SK-N-SH (cell line): ENCODE measurements around the gene VNN1. TPM values are rescaled to one million over a fixed set of nuclear protein-coding genes. Genes with fewer than 3 reads are reported as not detected.

Experiments
- CTCF ChIA-PET: fragments of 300-600, 350-600 bp; formaldehyde crosslinking; extraction: SDS; loops from one replicate; lab custom pipeline; 2021; lab: Yijun Ruan, JAX
- POLR2A ChIA-PET: fragments of 350-600 bp; sonication (Branson Sonifier 250); formaldehyde crosslinking; extraction: SDS; loops from one replicate; lab custom pipeline; 2020; ENCODE audit warnings: antibody characterized with exemption, inconsistent platforms; lab: Yijun Ruan, JAX
- DNase-seq: peaks from one replicate; pipeline ENCODE4 v3.0.0; 2012
- H2AFZ ChIP-seq: fragments of 200-600 bp; sonication (generic); 2 replicates; pipeline ENCODE4 v1.8.1; 2016; ENCODE audit warnings: antibody characterized with exemption, mild to moderate bottlenecking, low read depth
- H3F3A ChIP-seq: fragments of 200-600 bp; sonication (generic); replicated peaks from 2 replicates; pipeline ENCODE3; 2016; ENCODE audit warnings: antibody characterized with exemption, mild to moderate bottlenecking; ENCODE audit not compliant: insufficient read depth
- H3K27ac ChIP-seq, 2 experiments: fragments of 200-500 bp in 1 of 2; fragments of 200-600 bp in 1 of 2; sonication (Bioruptor generic) in 1 of 2; sonication (generic), shearing (Covaris generic) in 1 of 2; 2 replicates each; pipeline versions ENCODE4 v1.5.1 to v1.6.1; 2014 to 2016; ENCODE audit warnings: low read depth in 2 of 2, inconsistent platforms in 1 of 2, low read length in 1 of 2, mild to moderate bottlenecking in 1 of 2, mixed read lengths in 1 of 2
- H3K27me3 ChIP-seq: fragments of 200-600 bp; sonication (generic), shearing (Covaris generic); 2 replicates; pipeline ENCODE4 v1.6.1; 2016; ENCODE audit warnings: mixed run types; ENCODE audit not compliant: insufficient read depth
- H3K36me3 ChIP-seq, 2 experiments: fragments of 200-500 bp in 1 of 2; fragments of 200-600 bp in 1 of 2; sonication (Bioruptor generic) in 1 of 2; sonication (generic) in 1 of 2; replicated peaks in 1 of 2; 2 replicates each; pipeline versions ENCODE3 to v1.5.1; 2014 to 2016; ENCODE audit warnings: low read length in 1 of 2, mild to moderate bottlenecking in 1 of 2; ENCODE audit not compliant: insufficient read depth in 2 of 2, control insufficient read depth in 1 of 2
- H3K4me1 ChIP-seq, 2 experiments: fragments of 200-500 bp in 1 of 2; fragments of 200-600 bp in 1 of 2; sonication (Bioruptor generic) in 1 of 2; sonication (generic), shearing (Covaris generic) in 1 of 2; 2 replicates each; pipeline versions ENCODE4 v1.5.1 to v1.6.1; 2014 to 2016; ENCODE audit warnings: low read depth in 1 of 2, low read length in 1 of 2, mixed run types in 1 of 2; ENCODE audit not compliant: insufficient read depth in 2 of 2, control insufficient read depth in 1 of 2
- H3K4me2 ChIP-seq: fragments of 200-600 bp; sonication (generic), shearing (Covaris generic); 2 replicates; pipeline ENCODE4 v1.6.1; 2017; ENCODE audit warnings: mixed run types
- H3K4me3 ChIP-seq, 2 experiments: fragments of 200-500 bp in 1 of 2; fragments of 200-600 bp in 1 of 2; sonication (Bioruptor generic) in 1 of 2; sonication (generic), shearing (Covaris generic) in 1 of 2; 2 replicates each; pipeline versions ENCODE4 v1.5.1 to v1.8.1; 2014 to 2016; ENCODE audit warnings: low read depth in 2 of 2, inconsistent platforms in 1 of 2, low read length in 1 of 2, mild to moderate bottlenecking in 1 of 2, mixed read lengths in 1 of 2, moderate library complexity in 1 of 2
- H3K79me2 ChIP-seq: fragments of 200-600 bp; sonication (generic); 2 replicates; pipeline ENCODE4 v1.8.1; 2017; ENCODE audit warnings: mild to moderate bottlenecking; ENCODE audit not compliant: insufficient read depth
- H3K9ac ChIP-seq: fragments of 200-600 bp; sonication (generic); 2 replicates; pipeline ENCODE4 v1.6.1; 2017; ENCODE audit warnings: mixed run types
- H3K9me2 ChIP-seq: fragments of 200-600 bp; sonication (generic); 2 replicates; pipeline ENCODE4 v1.6.1; 2017; ENCODE audit warnings: mixed run types
- H3K9me3 ChIP-seq: fragments of 200-600 bp; sonication (generic); 2 replicates; pipeline ENCODE4 v1.6.1; 2017; ENCODE audit warnings: mixed run types, mild to moderate bottlenecking, moderate library complexity
- H4K20me1 ChIP-seq: fragments of 200-600 bp; sonication (generic); 2 replicates; pipeline ENCODE4 v1.6.1; 2017; ENCODE audit warnings: mild to moderate bottlenecking, mixed run types; ENCODE audit not compliant: insufficient read depth
- CTCF ChIP-seq: fragments of 200-600 bp; sonication (generic); IDR thresholded peaks from 2 replicates; pipeline ENCODE4 v1.6.1; 2017; ENCODE audit warnings: antibody characterized with exemption, mild to moderate bottlenecking, moderate library complexity
- FOSL2 ChIP-seq: IDR thresholded peaks from 2 replicates; pipeline ENCODE4 v1.4.0; 2012; ENCODE audit warnings: low read depth, mild to moderate bottlenecking, moderate library complexity, borderline replicate concordance
- FOXM1 ChIP-seq: IDR thresholded peaks from 2 replicates; pipeline ENCODE4 v1.4.0; 2012; ENCODE audit warnings: low read depth, mild to moderate bottlenecking
- JUND ChIP-seq: IDR thresholded peaks from 2 replicates; pipeline ENCODE4 v1.4.0; 2012
- MXI1 ChIP-seq: IDR thresholded peaks from 2 replicates; pipeline ENCODE4 v1.6.1; 2012; ENCODE audit warnings: mild to moderate bottlenecking, low read depth, low read length, improper control_type of control experiment
- POLR2AphosphoS5 ChIP-seq: IDR thresholded peaks from 2 replicates; pipeline ENCODE4 v1.6.1; 2012; ENCODE audit warnings: low read depth, low read length
- RAD21 ChIP-seq: IDR thresholded peaks from 2 replicates; pipeline ENCODE4 v1.6.1; 2012; ENCODE audit warnings: mild to moderate bottlenecking, low read length
- RCOR1 ChIP-seq: fragments of 150-350 bp; IDR thresholded peaks from 2 replicates; pipeline ENCODE4 v1.6.1; 2017; ENCODE audit warnings: antibody characterized with exemption, low read length
- WGBS: methylation state at CpG from one replicate; pipeline ENCODE4 v1.1.6; 2017; ENCODE audit warnings: low lambda C conversion rate; 5-methylcytosine and 5-hydroxymethylcytosine counted together
- polyA plus RNA-seq, 3 experiments: library from polyadenylated mRNA; depleted of rRNA; stranded (reverse); fragments of >200 nt; gene quantifications; 2 replicates each; pipeline ENCODE4 v1.2.3, GENCODE V29; 2012
- TF ChIP-seq, protein P1 (sequence below): IDR thresholded peaks from 2 replicates; pipeline ENCODE4 v1.4.0; 2012; ENCODE audit warnings: low read depth, borderline replicate concordance

VNN1 gene
- polyA plus RNA-seq, 1 of the 3 experiments (the other 2 are of a cell fraction): not detected

DNA sequence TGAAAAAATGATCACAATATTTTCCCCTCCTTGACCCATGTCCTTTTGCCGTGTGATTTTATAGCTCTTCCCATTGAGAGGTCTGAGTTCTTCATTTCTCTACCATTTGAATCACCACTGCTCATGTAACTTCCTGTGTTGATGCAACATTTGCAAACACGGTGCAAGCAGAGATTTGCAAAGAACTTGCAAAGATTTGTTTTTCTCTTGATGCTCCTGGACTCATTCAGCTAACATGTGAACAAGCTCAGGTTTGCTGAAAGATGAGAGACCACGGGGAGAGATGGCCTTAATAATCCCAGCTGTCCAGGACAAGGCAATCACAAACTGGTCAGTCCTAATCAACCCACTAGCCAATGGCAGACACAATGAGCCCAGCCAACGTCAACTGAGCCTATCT, 35.3 kb upstream of the VNN1 start:
- CTCF ChIA-PET: interaction anchor here (1.5 kb wide), 1 partner anchor 9 kb away, joined by 3 read pairs; no protein-coding TSS in a partner anchor
- H2AFZ ChIP-seq: no peak overlapping the region

GRCh38 chr6:132748446-132748845, 34.6 kb upstream of the VNN1 start:
- H3K4me2 ChIP-seq: no peak overlapping the region
- no peak overlapping the region for H3K9ac ChIP-seq
- no peaks in the 10 kb centered on the region for H3K9me2 ChIP-seq
- no peaks in the 10 kb centered on the region for H3F3A ChIP-seq
- 14% methylated on average over 1 of the region's 1 CpG for WGBS
- H2AFZ ChIP-seq: no peak overlapping the region
- H3K4me1 ChIP-seq: no peaks in the 10 kb centered on the region
- no peaks in the 10 kb centered on the region for H4K20me1 ChIP-seq
- H3K4me3 ChIP-seq: no peak overlapping the region
- no peaks in the 10 kb centered on the region; the same call in 1 of the 2 replicates for H3K27me3 ChIP-seq
- TF ChIP-seq RAD21 (no peak), FOSL2 (no peak), POLR2AphosphoS5 (no peak), JUND (no peak)
- TF ChIP-seq, protein P1, sequence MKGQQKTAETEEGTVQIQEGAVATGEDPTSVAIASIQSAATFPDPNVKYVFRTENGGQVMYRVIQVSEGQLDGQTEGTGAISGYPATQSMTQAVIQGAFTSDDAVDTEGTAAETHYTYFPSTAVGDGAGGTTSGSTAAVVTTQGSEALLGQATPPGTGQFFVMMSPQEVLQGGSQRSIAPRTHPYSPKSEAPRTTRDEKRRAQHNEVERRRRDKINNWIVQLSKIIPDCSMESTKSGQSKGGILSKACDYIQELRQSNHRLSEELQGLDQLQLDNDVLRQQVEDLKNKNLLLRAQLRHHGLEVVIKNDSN: no peak
- TF ChIP-seq, all 33 proteins: peak for 0
- no peaks in the 10 kb centered on the region for H3K79me2 ChIP-seq
- H3K36me3 ChIP-seq: no peaks in the 10 kb centered on the region
- H3K27ac ChIP-seq: no peak overlapping the region
- POLR2A ChIA-PET: no interaction called here
- no peaks in the 10 kb centered on the region for H3K9me3 ChIP-seq
- no peak for DNase-seq
- CTCF ChIA-PET: no interaction called here

More for the DNA sequence above, 35.3 kb upstream of the VNN1 start:
- 4% methylated on average over 4 of the region's 4 CpGs for WGBS
- POLR2A ChIA-PET: no interaction called here
- H3K4me1 ChIP-seq: no peaks in the 10 kb centered on the region
- no peak overlapping the region for H3K27ac ChIP-seq
- DNase-seq: no peak
- H3F3A ChIP-seq: no peaks in the 10 kb centered on the region
- no peaks in the 10 kb centered on the region; the same call in 1 of the 2 replicates for H3K27me3 ChIP-seq
- H3K79me2 ChIP-seq: no peaks in the 10 kb centered on the region
- H3K9ac ChIP-seq: no peak overlapping the region
- H3K4me3 ChIP-seq: no peak overlapping the region
- no peaks in the 10 kb centered on the region for H3K9me2 ChIP-seq
- no peaks in the 10 kb centered on the region for H3K9me3 ChIP-seq
- H3K36me3 ChIP-seq: no peaks in the 10 kb centered on the region
- TF ChIP-seq MXI1 (no peak), FOXM1 (no peak), RCOR1 (no peak)
- H3K4me2 ChIP-seq: no peak overlapping the region
- no peaks in the 10 kb centered on the region for H4K20me1 ChIP-seq

GRCh38 chr6:132746048-132746447, 32.2 kb upstream of the VNN1 start:
- H3K36me3 ChIP-seq: no peaks in the 10 kb centered on the region
- H3K27me3 ChIP-seq: no peaks in the 10 kb centered on the region
- H3K4me1 ChIP-seq: no peaks in the 10 kb centered on the region
- H2AFZ ChIP-seq: no peak overlapping the region
- no peak overlapping the region for H3K4me2 ChIP-seq
- CTCF ChIA-PET: interaction anchor here (0.6 kb wide), 1 partner anchor 22 kb away, joined by 4 read pairs; no protein-coding TSS in a partner anchor
- no peaks in the 10 kb centered on the region for H3K79me2 ChIP-seq
- H3K9me3 ChIP-seq: no peaks in the 10 kb centered on the region
- H4K20me1 ChIP-seq: no peaks in the 10 kb centered on the region
- H3F3A ChIP-seq: no peaks in the 10 kb centered on the region
- 0% methylated on average over 1 of the region's 1 CpG for WGBS
- TF ChIP-seq RCOR1 (no peak), CTCF (no peak)
- POLR2A ChIA-PET: no interaction called here
- no peak overlapping the region for H3K4me3 ChIP-seq
- H3K9me2 ChIP-seq: no peaks in the 10 kb centered on the region
- no peak overlapping the region for H3K27ac ChIP-seq
- no peak for DNase-seq
- no peak overlapping the region for H3K9ac ChIP-seq
